Stimulated activated CD8-positive, alpha-beta memory T cell treated with anti-CD3 and anti-CD28 coated beads, Interleukin-7, amount 100 ng/mL, for 4 hours (primary cell): ENCODE measurements around the gene NECAB2.
"Not testable (repeated sequence)": the region's sequence is repeated elsewhere in the genome, so short reads cannot be mapped to it uniquely, and the experiment has no call there.

Source experiments
- DNase-seq, 2 donors: peaks; one replicate each; pipeline ENCODE4 v3.0.0-alpha.2; 2020; ENCODE audit warnings: low read depth in 2 of 2

NECAB2 gene

DNA sequence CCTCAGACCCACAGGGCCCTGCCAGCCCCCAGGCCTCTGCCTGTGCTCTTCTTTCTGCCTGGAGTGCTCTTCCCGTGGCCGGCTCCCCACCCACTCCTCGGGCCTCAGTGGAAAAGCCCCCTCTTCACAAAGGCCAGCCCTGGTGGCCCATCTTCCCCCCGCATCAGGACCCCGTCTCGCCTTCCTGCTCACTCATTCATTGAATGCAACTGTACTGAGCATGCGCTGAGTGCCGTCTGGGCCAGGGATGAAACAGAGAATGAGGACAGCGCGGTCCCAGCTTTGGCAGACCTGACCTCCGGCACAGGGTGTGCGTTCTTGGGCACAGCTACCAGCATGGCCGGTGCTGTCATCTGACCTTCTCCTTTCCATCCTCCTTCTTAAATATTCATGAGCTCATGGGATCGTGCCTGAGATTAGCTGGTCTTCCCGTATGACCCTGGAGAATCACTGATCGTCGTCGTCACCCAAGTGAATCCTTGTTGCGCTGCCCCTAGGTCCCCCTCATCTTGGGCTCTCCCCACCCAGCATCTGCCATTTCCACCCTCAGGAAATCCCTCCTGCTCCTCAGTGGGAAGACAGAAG lies 31.4 kb upstream of the NECAB2 start:
- no peak for DNase-seq

DNA sequence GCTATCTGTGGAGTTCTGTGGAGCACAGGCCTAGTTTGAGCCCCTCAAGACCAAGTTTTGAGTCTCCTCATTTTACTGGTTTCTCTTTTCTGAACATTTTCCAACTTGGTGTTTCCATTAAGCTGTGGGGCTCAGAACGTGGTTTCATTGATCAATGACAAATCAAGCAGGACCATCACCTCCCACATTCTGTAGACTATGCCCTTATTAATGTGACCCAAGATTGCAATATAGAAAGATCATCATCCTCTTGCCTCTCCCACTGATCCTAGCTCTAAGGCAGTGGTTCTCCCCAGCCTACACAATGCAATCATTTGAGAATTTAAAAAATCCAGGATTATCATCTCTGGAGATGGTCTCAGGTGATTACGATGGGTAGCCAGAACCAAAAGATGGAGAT lies 30.8 kb upstream of the NECAB2 start:
- DNase-seq, result no peak

GRCh38 chr16:83937922-83938885 lies 29.8 kb upstream of the NECAB2 start:
- no peak for DNase-seq

DNA sequence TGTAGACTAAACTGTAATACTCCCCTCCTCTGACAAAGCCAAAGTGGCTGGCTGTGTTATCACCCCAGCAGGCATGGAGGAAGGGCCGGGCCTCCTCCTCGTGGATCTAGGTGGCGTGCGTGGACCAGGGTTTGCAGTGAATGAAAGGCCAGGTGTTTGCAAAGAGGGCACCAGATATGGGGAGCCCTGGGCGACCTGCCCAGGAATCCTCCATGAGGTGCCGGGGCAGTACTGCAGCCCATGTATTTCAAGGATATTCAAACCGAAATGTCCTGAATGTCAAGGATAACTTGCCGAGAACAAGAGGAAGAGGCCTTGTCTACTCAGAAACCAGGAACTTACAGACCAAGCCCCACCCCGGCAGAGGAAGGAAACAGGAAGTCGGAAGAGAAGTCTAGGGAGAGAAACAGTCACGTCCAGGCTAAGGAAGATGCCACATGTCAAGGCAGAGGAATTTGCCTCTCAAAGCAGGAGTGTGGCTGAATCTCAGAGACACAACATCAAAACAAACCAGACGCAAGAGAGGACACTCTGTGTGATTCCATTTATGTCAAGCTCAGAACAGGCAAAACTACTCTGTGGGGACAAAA lies 28.7 kb upstream of the NECAB2 start:
- DNase-seq, result no peak

GRCh38 chr16:83940119-83940518 lies 27.9 kb upstream of the NECAB2 start:
- DNase-seq, result no peak

DNA sequence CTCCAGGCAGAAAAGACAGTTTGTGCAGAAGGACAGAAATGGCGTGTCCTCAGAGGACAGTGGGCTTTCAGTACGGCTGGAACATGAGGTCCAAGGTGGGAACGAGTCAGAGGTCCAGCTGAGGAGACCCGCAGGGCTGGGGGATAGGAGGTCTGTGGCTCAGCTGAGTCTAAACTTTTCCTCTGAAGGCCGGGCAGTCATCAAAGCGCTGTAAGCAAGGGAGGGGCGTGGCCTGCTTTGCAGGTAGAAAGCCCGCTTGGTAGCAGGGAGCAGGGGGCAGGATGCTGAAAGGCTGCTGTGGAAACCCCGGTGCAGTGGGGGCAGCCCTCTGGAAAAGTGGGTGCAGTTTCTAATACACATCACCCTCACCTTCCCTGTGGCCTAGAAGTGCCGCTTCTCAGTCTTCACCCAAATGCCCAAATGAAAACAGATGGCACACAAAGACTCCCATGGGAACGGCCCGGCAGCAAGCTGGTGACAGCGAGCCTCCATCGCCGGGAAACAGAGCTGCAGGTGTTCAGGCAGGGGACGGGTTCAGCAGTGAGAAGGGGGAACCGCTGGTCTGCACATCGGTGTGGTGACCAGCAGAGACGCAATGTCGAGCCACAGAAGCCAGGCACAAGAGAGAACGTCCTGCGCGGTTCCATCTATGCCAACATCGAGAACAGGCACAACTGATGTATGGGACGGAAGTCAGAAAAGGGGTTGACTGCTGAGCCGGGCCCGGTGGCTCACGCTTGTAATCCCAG lies 27.2 kb upstream of the NECAB2 start:
- DNase-seq, result no peak

DNA sequence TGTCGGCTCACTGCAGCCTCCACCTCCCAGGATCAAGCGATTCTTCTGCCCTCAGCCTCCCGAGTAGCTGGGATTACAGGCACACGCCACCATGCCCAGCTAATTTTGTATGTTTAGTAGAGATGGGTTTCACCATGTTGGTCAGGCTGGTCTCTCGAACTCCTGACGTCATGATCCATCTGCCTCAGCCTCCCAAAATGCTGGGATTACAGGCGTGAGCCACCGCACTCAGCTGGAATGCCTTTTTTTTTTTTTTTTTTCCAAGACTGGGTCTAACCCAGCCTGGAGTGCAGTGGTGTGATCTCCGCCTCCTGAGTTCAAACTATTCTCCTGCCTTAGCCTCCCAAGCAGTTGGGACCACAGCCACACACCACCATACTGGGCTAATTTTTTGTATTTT lies 26.5 kb upstream of the NECAB2 start:
- DNase-seq, result not testable (repeated sequence)

- no peak for DNase-seq
Observed at GRCh38 chr16:83942074-83942473, 26.0 kb upstream of the NECAB2 start.

DNA sequence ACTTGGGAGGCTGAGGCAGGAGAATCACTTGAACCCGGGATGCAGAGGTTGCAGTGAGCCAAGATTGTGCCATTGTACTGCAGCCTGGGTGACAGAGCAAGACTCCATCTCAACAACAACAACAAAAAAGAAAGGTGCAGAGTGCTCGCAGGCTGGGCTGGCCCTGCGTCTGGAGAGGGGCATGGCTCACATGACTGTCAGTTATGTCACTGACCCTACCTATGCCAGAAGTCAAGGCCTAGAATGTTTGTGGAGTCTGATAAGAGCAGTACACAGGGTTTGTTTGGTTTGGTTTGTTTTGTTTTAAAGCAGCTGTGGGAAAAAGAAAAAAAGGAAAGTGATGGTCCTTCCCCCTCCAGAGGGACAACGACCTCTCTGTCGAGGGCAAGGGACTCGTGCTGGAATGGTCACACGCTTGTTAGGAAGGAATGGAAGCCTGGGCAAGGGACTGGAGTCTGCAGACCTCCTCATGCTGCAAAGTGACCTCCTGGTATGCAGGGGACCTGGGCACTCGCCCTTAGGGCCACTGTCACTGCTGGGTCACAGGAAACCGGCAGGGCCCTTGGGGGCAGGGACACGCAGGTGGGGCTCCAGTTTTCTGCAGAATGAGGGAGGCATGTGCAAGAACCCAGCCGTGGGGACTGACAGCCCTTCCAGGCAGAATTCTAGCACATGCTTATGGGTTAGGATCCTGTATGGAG lies 25.1 kb upstream of the NECAB2 start:
- DNase-seq, result no peak

- DNase-seq, result no peak
Observed at GRCh38 chr16:83943516-83944050, 24.5 kb upstream of the NECAB2 start.

GRCh38 chr16:83945587-83945986 lies 22.5 kb upstream of the NECAB2 start:
- DNase-seq, result no peak

- DNase-seq, result no peak
Observed at GRCh38 chr16:83946154-83946780, 21.8 kb upstream of the NECAB2 start.

DNA sequence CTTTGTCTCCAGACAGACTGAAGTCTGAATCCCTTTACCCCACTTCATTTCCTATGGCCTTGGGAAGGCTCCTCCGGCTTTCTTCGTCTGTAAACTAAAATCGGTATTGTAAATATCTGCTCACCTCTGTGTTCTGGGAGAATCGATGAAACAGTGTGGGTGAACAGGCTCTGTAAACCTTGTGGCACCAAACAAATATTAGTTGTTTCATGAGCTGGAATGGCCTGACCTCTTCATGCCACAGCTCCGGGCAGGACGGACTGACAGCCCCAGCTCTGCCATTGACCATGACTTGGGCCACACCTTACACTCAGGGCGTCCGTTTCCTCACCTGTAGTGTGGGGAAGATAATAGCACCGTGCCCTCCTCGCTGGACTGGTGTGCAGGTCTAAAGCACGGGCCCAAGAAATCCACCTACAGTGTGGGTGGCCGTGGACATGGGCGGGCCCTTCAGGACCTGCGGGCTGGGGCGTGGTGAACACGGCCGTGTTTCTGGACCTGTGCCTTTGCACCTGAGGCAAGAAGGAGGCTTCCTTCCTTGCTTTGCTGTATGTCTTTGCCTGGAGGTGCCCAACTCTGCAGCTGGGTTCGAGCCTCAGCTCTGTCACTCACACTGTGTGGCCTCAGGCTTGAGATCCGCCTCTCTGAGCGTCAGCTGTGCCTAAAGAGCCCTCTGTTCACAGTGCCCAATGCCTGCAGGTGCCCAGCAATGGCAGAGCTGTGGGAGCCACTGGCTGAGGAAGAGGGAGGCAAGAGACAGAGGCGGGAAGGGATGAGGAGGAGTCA lies 21.1 kb upstream of the NECAB2 start:
- no peak for DNase-seq

- DNase-seq, result no peak
Observed at GRCh38 chr16:83947642-83948234, 20.3 kb upstream of the NECAB2 start.

DNA sequence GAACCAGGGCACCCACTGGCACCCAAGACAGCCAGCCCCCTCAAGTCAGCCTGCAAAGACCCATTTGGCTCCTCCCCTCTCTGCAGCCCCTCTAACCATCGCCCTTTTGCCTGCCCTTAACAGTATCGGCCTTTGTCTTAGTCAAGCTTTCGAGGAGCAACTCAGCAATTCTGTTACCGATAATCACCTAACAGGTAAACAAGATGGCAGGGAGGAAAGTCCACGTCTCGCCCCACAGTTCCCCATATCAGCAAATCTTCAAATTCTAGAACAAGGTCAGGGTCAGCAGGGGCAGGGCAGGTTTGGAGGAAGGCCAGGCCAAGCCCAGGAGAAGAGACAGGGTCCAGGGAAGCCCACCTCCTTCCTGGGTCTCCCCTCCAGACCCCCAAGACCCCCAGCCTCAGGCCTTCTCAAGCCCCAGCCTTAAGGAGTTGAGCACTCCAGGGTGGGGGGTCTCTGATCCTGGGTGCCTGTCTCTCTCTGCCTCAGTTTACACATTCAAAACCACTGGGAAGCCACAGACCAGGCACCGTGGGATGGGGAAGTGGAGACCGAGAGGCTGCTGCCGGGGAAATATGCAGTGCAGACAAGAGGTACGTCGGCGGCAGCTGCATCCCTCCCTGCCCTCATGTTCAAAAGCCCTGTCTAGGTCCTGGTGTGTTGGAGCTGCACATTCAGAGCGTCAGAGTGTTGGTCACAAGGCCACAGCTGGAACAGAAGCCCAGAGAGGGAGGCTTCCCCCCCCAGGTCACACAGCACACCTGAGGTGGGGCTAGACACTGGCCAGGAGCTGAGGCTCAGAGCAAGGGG lies 18.9 kb upstream of the NECAB2 start:
- no peak for DNase-seq

GRCh38 chr16:83949724-83950001 lies 18.4 kb upstream of the NECAB2 start:
- no peak for DNase-seq

DNA sequence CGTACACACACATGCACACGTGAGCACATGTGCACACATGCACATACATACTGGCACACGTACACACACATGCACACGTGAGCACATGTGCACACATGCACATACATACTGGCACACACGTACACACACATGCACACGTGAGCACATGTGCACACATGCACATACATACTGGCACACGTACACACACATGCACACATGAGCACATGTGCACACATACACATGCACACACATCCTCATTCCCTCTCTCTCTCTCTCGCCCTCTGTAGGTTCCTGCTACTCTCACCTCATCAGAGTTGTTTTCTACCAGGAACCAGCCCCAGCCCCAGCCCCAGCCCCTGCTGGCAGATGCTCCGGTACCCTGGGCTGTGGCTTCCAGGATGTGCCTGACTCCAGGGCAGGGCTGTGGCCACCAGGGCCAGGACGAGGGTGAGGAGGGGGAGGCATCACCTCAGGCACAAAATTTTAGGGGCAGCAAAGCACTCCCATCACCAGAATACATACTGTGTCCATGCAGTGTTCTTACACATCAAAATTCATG lies 17.1 kb upstream of the NECAB2 start:
- DNase-seq, result not testable (repeated sequence)

GRCh38 chr16:83951544-83951943 lies 16.5 kb upstream of the NECAB2 start:
- DNase-seq, result no peak

DNA sequence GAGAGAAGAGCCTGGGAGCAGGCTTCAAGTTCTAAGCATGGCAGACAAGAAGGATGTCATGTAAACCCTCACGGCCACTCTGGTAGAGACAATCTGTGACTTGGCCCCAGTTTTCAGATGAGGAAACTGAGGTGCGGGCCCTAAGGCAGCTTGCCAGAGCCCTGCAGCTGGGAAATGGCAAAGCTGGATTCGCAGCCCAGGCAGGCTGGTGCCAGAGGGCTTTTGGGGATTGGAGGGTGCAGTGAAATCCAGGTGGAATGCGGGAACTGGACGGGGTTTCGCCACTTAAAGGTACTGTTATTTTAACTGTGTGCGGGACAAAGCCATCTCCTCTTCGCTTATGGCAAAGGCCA lies 15.5 kb upstream of the NECAB2 start:
- DNase-seq, result no peak
